Endothelial cell (in vitro differentiated cells): ENCODE results near the gene SLC4A2. TPM values are rescaled to one million over a fixed set of nuclear protein-coding genes. Genes with fewer than 3 reads are reported as not detected.
A peak's percentile ranks its signal among the peaks of the same experiment; 100 is the strongest.

Experiments used
- DNase-seq: peaks from one replicate; pipeline ENCODE4 v3.0.0; 2021; ENCODE audit warnings: low spot score
- H3K27ac Mint-ChIP-seq: one replicate; pipeline ENCODE4 v1.8.0; 2021; ENCODE audit warnings: mixed read lengths, inconsistent platforms; ENCODE audit not compliant: unreplicated experiment
- H3K27me3 Mint-ChIP-seq: one replicate; pipeline ENCODE4 v1.8.0; 2021; ENCODE audit warnings: mild to moderate bottlenecking, moderate library complexity, mixed read lengths, inconsistent platforms; ENCODE audit not compliant: unreplicated experiment
- H3K36me3 Mint-ChIP-seq: one replicate; pipeline ENCODE4 v1.8.0; 2021; ENCODE audit warnings: mild to moderate bottlenecking, low read depth, mixed read lengths, inconsistent platforms; ENCODE audit not compliant: unreplicated experiment
- H3K4me1 Mint-ChIP-seq: one replicate; pipeline ENCODE4 v1.8.0; 2021; ENCODE audit warnings: mild to moderate bottlenecking, mixed read lengths, inconsistent platforms; ENCODE audit not compliant: unreplicated experiment
- H3K4me3 Mint-ChIP-seq: one replicate; pipeline ENCODE4 v1.8.0; 2021; ENCODE audit warnings: mild to moderate bottlenecking, mixed read lengths, inconsistent platforms; ENCODE audit not compliant: unreplicated experiment
- H3K9me3 Mint-ChIP-seq: one replicate; pipeline ENCODE4 v1.8.0; 2021; ENCODE audit warnings: mixed read lengths, inconsistent platforms; ENCODE audit not compliant: unreplicated experiment
- CTCF ChIP-seq: fragments of 200-600 bp; sonication (generic); IDR thresholded peaks from one replicate; pipeline ENCODE4 v1.5.0; 2021; ENCODE audit warnings: antibody characterized with exemption; ENCODE audit not compliant: unreplicated experiment
- total RNA-seq: library from RNA; stranded (reverse); fragmentation: NEBNext Ultra II Directional; extraction: Animal tissue kit (Norgen Biotek cat#: 25700); gene quantifications from one replicate; pipeline ENCODE4 v1.2.1, GENCODE V29; 2021; ENCODE audit not compliant: unreplicated experiment

The SLC4A2 gene
- total RNA-seq, 1 donor from 2014 or later = 115 TPM

- peaks cover 27% of the 10 kb centered on the region for H3K27me3 Mint-ChIP-seq
Observed at GRCh38 chr7:151087245-151088018, 28.0 kb downstream of the SLC4A2 start.

DNA sequence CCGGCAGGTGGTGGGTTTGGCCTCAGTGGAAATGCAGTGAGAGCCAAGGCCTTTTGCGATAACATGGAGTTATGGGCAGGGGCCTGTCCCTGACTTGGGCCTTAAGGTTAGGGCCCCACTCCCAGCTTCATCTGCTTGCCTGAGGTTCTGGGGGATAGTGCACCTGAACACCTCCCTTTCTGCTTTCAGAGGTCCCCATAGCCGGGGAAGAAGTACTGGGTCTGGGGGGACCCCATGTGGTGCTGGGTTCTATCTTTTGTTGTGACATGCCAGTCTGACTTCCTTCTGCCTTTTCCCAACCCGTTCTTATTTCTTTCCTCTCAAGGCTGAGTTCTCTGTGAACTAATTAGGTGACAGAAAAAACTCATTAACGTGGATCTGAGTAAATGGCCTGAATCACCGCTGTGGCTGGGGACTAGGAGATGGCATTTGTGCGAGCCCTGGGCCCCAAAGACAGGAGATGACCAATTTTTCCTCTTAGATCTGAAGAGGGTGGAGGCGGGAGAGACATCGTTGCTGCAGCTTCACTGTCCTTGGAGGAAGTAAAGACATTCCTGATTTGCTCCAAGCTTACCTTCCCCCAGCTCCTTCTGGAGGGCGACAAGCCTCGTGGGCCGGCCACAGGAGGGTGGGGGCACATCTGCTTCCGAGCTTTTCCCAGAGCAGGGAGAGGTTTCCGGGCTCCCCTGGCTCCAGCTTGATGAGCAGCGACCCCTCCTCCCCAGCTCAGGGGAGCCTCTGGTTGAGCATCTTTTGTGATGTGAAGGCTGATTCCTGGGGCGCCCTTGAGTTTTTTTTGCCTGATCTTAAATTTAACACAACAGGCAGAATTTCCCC is 28.8 kb downstream of the SLC4A2 start:
- Mint-ChIP-seq H3K4me3 (peak overlapping the region; percentile 99), H3K36me3 (peaks cover 16% of the 10 kb centered on the region), H3K27me3 (peaks cover 23% of the 10 kb centered on the region), H3K9me3 (no peaks in the 10 kb centered on the region), H3K27ac (peak overlapping the region; percentile 100), H3K4me1 (peaks cover 50% of the 10 kb centered on the region)
- peak; percentile 35 for DNase-seq
- no peak for TF ChIP-seq CTCF

More at GRCh38 chr7:151087245-151088018, 28.0 kb downstream of the SLC4A2 start:
- DNase-seq = no peak
- peaks cover 19% of the 10 kb centered on the region for H3K36me3 Mint-ChIP-seq
- H3K4me1 Mint-ChIP-seq = peaks cover 51% of the 10 kb centered on the region
- H3K4me3 Mint-ChIP-seq = peak overlapping the region; percentile 99
- no peaks in the 10 kb centered on the region for H3K9me3 Mint-ChIP-seq
- TF ChIP-seq CTCF = no peak
- H3K27ac Mint-ChIP-seq = peak overlapping the region; percentile 80

DNA sequence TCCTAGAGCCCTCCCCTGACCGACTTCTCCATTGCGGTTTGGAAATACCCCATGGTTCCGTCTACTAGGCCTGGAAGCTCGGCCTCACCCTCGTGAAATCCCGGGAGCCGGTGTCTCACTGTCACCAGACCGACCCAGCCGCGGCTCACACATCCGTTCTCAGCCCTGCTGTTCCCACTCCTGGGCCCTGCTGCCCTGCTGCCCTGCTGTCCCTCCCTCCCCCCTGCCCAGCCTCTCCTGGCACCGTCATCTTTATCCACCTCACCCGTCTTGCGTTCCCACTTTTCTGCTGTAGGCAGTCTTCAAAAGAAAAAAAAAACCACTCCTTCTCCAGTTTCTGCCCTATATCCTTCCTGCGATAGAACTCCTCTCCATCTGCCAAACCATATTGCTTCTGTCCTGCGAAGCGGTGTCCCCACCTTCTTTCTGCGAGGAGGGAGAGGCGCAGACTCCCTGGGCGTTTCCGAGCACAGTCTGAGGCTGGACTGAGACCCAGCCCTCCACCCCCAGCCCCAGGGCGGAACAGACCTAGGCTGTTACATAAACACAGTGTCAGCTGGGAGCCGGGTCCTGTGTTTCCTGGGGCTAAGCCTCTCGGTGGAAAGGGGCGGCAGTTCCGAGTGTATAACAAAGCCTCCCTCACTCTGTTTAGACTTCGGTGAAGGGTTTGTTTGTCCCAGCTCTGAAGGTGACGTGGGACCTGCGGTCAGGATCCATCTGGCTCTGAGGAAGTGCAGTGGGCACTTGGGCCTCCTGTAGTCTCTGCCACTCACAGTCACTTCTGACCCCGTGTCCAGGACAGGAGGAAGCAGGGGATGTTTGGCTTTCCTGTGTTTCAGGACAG is 29.7 kb downstream of the SLC4A2 start:
- Mint-ChIP-seq H3K27ac (peak overlapping the region; percentile 100), H3K4me1 (peaks cover 56% of the 10 kb centered on the region), H3K9me3 (no peaks in the 10 kb centered on the region), H3K36me3 (peaks cover 16% of the 10 kb centered on the region), H3K4me3 (peak overlapping the region; percentile 99), H3K27me3 (peaks cover 23% of the 10 kb centered on the region)
- peak; percentile 86 for DNase-seq
- TF ChIP-seq CTCF = no peak

DNA sequence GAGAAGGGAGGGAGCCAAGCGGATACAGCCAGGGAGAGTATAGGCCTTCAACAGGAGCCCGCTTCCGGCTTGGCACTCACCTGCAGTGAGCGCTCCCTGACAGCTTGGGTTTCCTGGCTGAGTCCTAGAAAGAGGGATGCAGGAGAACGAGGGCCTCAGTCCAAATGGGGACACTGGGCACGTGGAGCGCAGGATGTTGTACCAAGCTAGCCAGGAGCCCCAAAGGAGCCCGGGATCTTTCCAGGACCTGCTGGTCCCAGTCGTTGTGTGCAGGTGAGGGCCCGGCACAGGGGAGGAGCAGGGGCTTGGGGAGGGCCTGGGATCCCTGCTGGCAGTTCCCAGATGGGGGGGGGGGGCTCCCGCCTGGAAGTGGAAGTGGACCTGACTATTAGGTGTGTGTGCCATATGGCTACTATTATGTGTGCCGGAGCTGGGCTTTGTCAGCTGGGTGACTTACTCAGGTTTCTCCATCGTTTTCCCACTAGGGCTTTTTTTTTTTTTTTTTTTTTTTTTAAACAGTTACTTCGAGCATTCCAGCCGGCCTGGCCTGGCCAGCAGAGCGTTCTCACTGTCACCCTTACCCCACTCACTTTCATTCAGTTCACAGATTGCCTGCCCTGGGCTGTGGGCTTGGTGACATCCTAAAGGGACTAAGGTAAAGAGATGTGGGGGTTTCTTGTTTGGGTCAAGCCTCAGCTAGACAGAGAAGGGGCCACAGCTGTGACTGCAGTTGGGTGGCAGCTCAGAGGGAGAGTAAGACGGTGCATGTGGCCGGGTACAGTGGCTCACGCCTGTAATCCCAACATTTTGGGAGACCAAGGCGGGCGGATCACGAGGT is 30.7 kb downstream of the SLC4A2 start:
- Mint-ChIP-seq H3K9me3 (no peaks in the 10 kb centered on the region), H3K27ac (peak overlapping the region; percentile 100), H3K27me3 (peaks cover 23% of the 10 kb centered on the region), H3K4me1 (peaks cover 61% of the 10 kb centered on the region), H3K4me3 (peak overlapping the region; percentile 99), H3K36me3 (peaks cover 16% of the 10 kb centered on the region)
- no peak for TF ChIP-seq CTCF
- no peak for DNase-seq
